ENCODE results near the gene PPP1R18. TPM values are rescaled to one million over a fixed set of nuclear protein-coding genes. Genes with fewer than 3 reads are reported as not detected.

PPP1R18 gene
- total and polyA plus RNA-seq, 9 of the 15 experiments (the other 6 are each of a cell fraction or from before 2014, with no cell fraction given), result 12.0 to 99.2 (median 42.6) TPM

DNA sequence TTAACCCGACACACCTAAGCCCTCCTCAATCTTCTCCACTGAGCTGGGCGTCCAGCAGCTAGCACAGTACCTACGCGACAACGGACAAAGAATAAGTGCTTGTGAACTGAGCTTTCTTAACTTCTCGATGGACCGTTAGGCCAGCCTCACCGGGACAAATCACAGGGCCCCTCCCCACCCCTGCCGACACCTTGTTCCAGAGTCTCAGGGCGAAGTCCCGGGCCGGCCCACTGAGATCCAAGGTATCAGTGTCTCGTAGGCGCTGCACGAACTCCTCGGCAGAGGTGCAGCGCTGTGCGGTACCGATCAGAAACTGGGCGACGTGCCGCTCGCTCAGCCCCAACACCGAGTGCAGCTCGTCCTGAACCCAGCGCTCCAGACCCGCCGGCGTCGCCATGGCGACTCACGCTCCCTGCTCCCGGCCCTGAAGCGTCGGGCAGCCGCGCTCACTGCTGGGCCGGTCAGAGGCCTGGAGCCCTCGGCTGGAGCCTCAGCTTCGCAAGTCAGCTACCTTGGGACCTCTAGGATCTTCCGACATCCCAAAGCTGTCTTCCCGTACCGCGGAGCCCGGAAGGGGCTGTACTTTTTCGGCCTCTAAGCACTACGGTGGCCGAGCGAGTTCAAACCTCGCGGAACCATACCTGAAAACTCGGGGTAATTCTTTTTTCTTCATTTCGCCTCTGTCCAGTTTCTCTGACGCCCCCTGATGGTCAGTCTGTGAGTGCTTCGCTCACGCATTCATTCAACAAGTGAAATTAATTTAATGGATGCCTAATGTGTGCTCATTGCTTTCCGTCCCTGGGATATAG, 13.8 kb downstream of the PPP1R18 start, which contains the start of gene DHX16 (continued):
- TF ChIP-seq, protein P1, sequence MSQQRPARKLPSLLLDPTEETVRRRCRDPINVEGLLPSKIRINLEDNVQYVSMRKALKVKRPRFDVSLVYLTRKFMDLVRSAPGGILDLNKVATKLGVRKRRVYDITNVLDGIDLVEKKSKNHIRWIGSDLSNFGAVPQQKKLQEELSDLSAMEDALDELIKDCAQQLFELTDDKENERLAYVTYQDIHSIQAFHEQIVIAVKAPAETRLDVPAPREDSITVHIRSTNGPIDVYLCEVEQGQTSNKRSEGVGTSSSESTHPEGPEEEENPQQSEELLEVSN (IDR thresholded peaks at IDR 0.05; ENCODE audit: borderline replicate concordance in 1 of 2, extremely low read depth in 1 of 2, insufficient read depth in 1 of 2, insufficient read length in 1 of 2, low read depth in 1 of 2, low read length in 1 of 2, poor library complexity in 1 of 2, severe bottlenecking in 1 of 2), result peak in 1 of 2 experiments; percentile 17
- no peak for TF ChIP-seq ZNF146 (CRISPR knock-in tag; IDR thresholded peaks at IDR 0.05; ENCODE audit: unreplicated experiment)
- no peak for TF ChIP-seq SIX5 (IDR thresholded peaks at IDR 0.05; ENCODE audit: borderline replicate concordance in 1 of 2, insufficient read depth in 1 of 2, low read depth in 1 of 2, low read length in 2 of 2)
- TF ChIP-seq ZKSCAN3 (CRISPR knock-in tag; IDR thresholded peaks at IDR 0.05), result no peak
- peak; percentile 88 for TF ChIP-seq GABPA (tag; conservative IDR thresholded peaks at IDR 0.05; ENCODE audit: low read depth)
- TF ChIP-seq MYNN (IDR thresholded peaks at IDR 0.05), result 0 out of 2 replicates have a peak, but pooled peaks have one; percentile 58
- TF ChIP-seq MYNN (CRISPR knock-in tag; IDR thresholded peaks at IDR 0.05), result no peak
- TF ChIP-seq ZNF75A (CRISPR knock-in tag; IDR thresholded peaks at IDR 0.05), result no peak
- TF ChIP-seq HNRNPH1 (optimal IDR thresholded peaks at IDR 0.05; ENCODE audit: low read depth, low read length), result no peak
- peak; percentile 65 for TF ChIP-seq KLF1 (tag; IDR thresholded peaks at IDR 0.05)
- TF ChIP-seq PRMT5 (CRISPR knock-in tag; IDR thresholded peaks at IDR 0.05), result no peak
- no peak for TF ChIP-seq ZNF444 (CRISPR knock-in tag; IDR thresholded peaks at IDR 0.05)
- no peak for TF ChIP-seq ZNF324 (CRISPR knock-in tag; IDR thresholded peaks at IDR 0.05)
- TF ChIP-seq ZNF586 (CRISPR knock-in tag; conservative IDR thresholded peaks at IDR 0.05), result no peak
- TF ChIP-seq KDM5B (IDR thresholded peaks at IDR 0.05; ENCODE audit: insufficient replicate concordance, low read depth, low read length), result no peak
- no peak for TF ChIP-seq ZNF274 (IDR thresholded peaks at IDR 0.05; ENCODE audit: borderline replicate concordance, low read depth, low read length)
- no peak for TF ChIP-seq RBM14 (IDR thresholded peaks at IDR 0.05; ENCODE audit: borderline replicate concordance, insufficient read depth, low read depth, low read length)
- no peak for TF ChIP-seq WHSC1 (IDR thresholded peaks at IDR 0.05; ENCODE audit: low read length)
- peak; percentile 87 for TF ChIP-seq SAP30 (IDR thresholded peaks at IDR 0.05; ENCODE audit: borderline replicate concordance, insufficient read depth, low read depth, low read length, poor library complexity, severe bottlenecking)
- TF ChIP-seq ZNF511 (CRISPR knock-in tag; IDR thresholded peaks at IDR 0.05), result peak; percentile 88; the same call in 1 of the 2 replicates
- peak; percentile 86 for TF ChIP-seq SMC3 (conservative IDR thresholded peaks at IDR 0.05; ENCODE audit: insufficient read depth, low read depth, low read length)
- TF ChIP-seq PHF20 (IDR thresholded peaks at IDR 0.05; ENCODE audit: partially characterized antibody), result peak; percentile 88
- TF ChIP-seq ZNF589 (CRISPR knock-in tag; IDR thresholded peaks at IDR 0.05; ENCODE audit: low read depth), result no peak
- no peak for TF ChIP-seq MYBL2 (IDR thresholded peaks at IDR 0.05; ENCODE audit: low read depth)
- no peak for TF ChIP-seq MYBL2 (CRISPR knock-in tag; IDR thresholded peaks at IDR 0.05; ENCODE audit: borderline replicate concordance)
- peak in 1 of 2 experiments; percentile 93; a peak in 2 of 4 replicates for TF ChIP-seq HDAC1 (IDR thresholded peaks at IDR 0.05)
- no peak for TF ChIP-seq COPS2 (conservative IDR thresholded peaks at IDR 0.05)
- TF ChIP-seq TSC22D4 (tag; IDR thresholded peaks at IDR 0.05), result no peak
- no peak for TF ChIP-seq MCM3 (IDR thresholded peaks at IDR 0.05)
